ENCODE measurements around the gene SLC38A2. TPM values are rescaled to one million over a fixed set of nuclear protein-coding genes. Genes with fewer than 3 reads are reported as not detected.

SLC38A2 gene
- total RNA-seq, 2 donors from 2014 or later: 98.5 to 158 TPM

GRCh38 chr12:46412857-46413256 is 40.3 kb upstream of the SLC38A2 start:
- Histone ChIP-seq H3K36me3 (no peaks in the 10 kb centered on the region), H3K27ac (no peak overlapping the region), H3K4me3 (no peak overlapping the region), H3K9me3 (no peaks in the 10 kb centered on the region), H3K27me3 (no peaks in the 10 kb centered on the region), H3K9ac (ENCODE audit: low read depth in 2 of 2, low read length in 2 of 2) (no peak overlapping the region), H3K4me1 (no peaks in the 10 kb centered on the region)
- intact Hi-C loops (cut with DNase I): no loop called here
- no peak for TF ChIP-seq CTCF (IDR thresholded peaks at IDR 0.05)
- DNase-seq: no peak

GRCh38 chr12:46410495-46410894 is 37.9 kb upstream of the SLC38A2 start:
- H3K4me1 ChIP-seq: no peaks in the 10 kb centered on the region
- no peaks in the 10 kb centered on the region for H3K9me3 ChIP-seq
- no peak for DNase-seq
- no peaks in the 10 kb centered on the region for H3K27me3 ChIP-seq
- intact Hi-C loops (cut with DNase I): no loop called here
- H3K4me3 ChIP-seq: no peak overlapping the region
- no peak overlapping the region for H3K9ac ChIP-seq (ENCODE audit: low read depth in 2 of 2, low read length in 2 of 2)
- no peak for TF ChIP-seq CTCF (IDR thresholded peaks at IDR 0.05)
- no peak overlapping the region for H3K27ac ChIP-seq
- no peaks in the 10 kb centered on the region for H3K36me3 ChIP-seq

DNA sequence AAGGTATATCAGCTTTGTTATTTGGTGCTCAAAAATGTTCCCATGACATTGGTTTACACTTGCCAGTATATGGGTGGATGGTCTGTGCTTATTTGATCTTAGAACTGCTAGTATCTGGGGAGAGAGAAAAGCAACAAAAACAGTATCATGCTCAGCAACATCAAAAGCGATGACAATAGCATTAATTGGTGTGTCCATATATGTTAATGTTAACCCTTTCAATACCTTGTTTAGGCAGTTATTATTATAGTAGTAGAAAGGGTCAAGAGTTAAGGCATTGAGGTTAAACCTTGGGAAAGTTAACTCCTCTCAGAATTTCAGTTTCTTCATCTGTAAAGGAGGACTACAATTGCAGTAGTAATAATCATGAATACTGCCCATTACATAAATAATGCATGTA is 37.4 kb upstream of the SLC38A2 start:
- no peak for TF ChIP-seq CTCF (IDR thresholded peaks at IDR 0.05)
- intact Hi-C loops (cut with DNase I): no loop called here

DNA sequence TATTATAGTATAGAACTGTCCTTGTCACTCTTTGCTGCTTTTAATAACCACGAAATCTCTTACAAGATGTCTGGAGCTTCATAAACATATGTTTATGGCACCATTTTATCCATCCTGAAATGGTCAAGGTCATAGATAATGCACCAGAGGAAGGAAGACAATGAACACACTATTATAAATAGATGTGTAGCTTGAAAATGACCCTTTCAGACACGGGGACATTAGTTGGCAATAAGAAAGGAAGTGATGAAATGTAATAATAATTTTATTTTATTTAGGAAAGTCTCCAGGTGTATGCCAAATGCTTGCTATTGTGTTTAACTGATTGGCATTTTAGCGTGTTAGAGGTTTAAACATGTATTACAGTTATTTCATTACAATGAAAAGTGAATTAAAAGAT is 36.8 kb upstream of the SLC38A2 start:
- intact Hi-C loops (cut with DNase I): no loop called here

More for the DNA sequence above, 37.4 kb upstream of the SLC38A2 start:
- H3K27me3 ChIP-seq: no peaks in the 10 kb centered on the region
- no peak overlapping the region for H3K27ac ChIP-seq
- no peaks in the 10 kb centered on the region for H3K9me3 ChIP-seq
- no peak for DNase-seq
- H3K36me3 ChIP-seq: no peaks in the 10 kb centered on the region
- no peaks in the 10 kb centered on the region for H3K4me1 ChIP-seq
- no peak overlapping the region for H3K9ac ChIP-seq (ENCODE audit: low read depth in 2 of 2, low read length in 2 of 2)
- H3K4me3 ChIP-seq: no peak overlapping the region

DNA sequence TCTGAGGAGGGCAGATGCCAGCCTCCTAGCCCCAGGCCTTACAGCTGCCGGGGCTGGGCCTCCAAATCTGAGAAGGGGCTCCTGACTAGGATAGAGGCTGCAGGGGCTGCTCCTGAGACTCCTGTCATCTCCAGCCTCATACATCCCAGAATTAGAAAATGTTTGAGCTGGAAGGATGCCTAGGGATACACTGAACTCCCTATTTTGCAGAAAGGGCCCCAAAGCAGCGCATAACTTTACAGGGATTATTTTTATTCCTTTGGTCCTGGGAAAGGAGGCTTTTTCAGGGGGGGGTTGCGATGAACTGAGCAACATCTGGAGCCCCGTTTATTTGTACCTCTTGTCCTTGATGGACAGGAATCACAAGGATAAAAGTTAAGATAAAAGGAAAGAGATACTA is 35.9 kb upstream of the SLC38A2 start:
- Histone ChIP-seq H3K27me3 (no peaks in the 10 kb centered on the region), H3K27ac (no peak overlapping the region), H3K9me3 (no peaks in the 10 kb centered on the region), H3K4me3 (no peak overlapping the region), H3K9ac (ENCODE audit: low read depth in 2 of 2, low read length in 2 of 2) (no peak overlapping the region), H3K36me3 (no peaks in the 10 kb centered on the region), H3K4me1 (peaks cover 8% of the 10 kb centered on the region)
- intact Hi-C loops (cut with DNase I): no loop called here
- no peak for DNase-seq
- TF ChIP-seq CTCF (IDR thresholded peaks at IDR 0.05): no peak

More for the DNA sequence above, 36.8 kb upstream of the SLC38A2 start:
- Histone ChIP-seq H3K36me3 (no peaks in the 10 kb centered on the region), H3K9ac (ENCODE audit: low read depth in 2 of 2, low read length in 2 of 2) (no peak overlapping the region), H3K4me1 (no peaks in the 10 kb centered on the region), H3K27me3 (no peaks in the 10 kb centered on the region), H3K27ac (no peak overlapping the region), H3K4me3 (no peak overlapping the region), H3K9me3 (no peaks in the 10 kb centered on the region)
- TF ChIP-seq CTCF (IDR thresholded peaks at IDR 0.05): no peak
- no peak for DNase-seq

DNA sequence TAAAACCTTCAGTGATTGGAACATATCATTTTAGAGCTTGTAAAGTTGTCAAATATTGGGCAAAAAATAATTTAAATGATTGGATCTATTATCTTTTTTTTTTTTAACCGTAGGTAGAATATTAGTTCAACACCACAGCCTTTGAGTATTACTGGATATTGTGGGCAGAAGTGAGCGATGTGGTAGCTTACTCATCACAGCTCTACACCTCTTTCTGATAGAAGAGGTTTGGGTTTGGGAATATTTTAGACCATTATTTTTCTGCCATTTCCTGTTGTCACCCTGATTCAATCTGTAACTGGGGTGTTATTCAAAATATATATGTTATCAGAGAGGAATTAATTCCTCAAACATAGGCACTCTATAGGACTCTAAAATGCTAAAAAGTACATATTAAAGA is 34.8 kb upstream of the SLC38A2 start:
- no peak for TF ChIP-seq CTCF (IDR thresholded peaks at IDR 0.05)
- Histone ChIP-seq H3K9me3 (no peaks in the 10 kb centered on the region), H3K9ac (ENCODE audit: low read depth in 2 of 2, low read length in 2 of 2) (no peak overlapping the region), H3K27ac (no peak overlapping the region), H3K4me3 (no peak overlapping the region), H3K36me3 (no peaks in the 10 kb centered on the region), H3K4me1 (peaks cover 18% of the 10 kb centered on the region), H3K27me3 (no peaks in the 10 kb centered on the region)
- DNase-seq: no peak
- intact Hi-C loops (cut with DNase I): no loop called here

Data from colonic mucosa (tissue), 4 donors.